Tibial nerve (tissue), 4 donors: Measurements from ENCODE around the gene CHN1. TPM values are rescaled to one million over a fixed set of nuclear protein-coding genes. Genes with fewer than 3 reads are reported as not detected.
A peak's percentile ranks its signal among the peaks of the same experiment; 100 is the strongest.

ENCODE experiments used
- DNase-seq, 2 donors: peaks; one replicate each; pipeline ENCODE4 v3.0.0-alpha.2; 2019; ENCODE audit warnings: low spot score in 2 of 2
- H3K27ac ChIP-seq, 4 donors: fragments of 200-600 bp; sonication (generic) in 3 of 4; one replicate each; pipeline ENCODE4 v1.5.1; 2017 to 2019; ENCODE audit warnings: mild to moderate bottlenecking in 1 of 4
- H3K27me3 ChIP-seq, 2 donors: fragments of 200-600 bp; sonication (generic) in 1 of 2; one replicate each; pipeline versions ENCODE4 v1.5.1 to v1.6.0; 2017 to 2019
- H3K36me3 ChIP-seq, 3 donors: fragments of 200-600 bp; sonication (generic); one replicate each; pipeline ENCODE4 v1.5.1; 2018 to 2019
- H3K4me1 ChIP-seq, 4 donors: fragments of 200-600 bp; sonication (generic) in 3 of 4; one replicate each; pipeline ENCODE4 v1.5.1; 2017 to 2019
- H3K4me3 ChIP-seq, 4 donors: fragments of 200-600 bp; sonication (generic) in 3 of 4; one replicate each; pipeline ENCODE4 v1.5.1; 2017 to 2019; ENCODE audit warnings: mild to moderate bottlenecking in 1 of 4, moderate library complexity in 1 of 4
- H3K9me3 ChIP-seq, 4 donors: fragments of 200-600 bp; sonication (generic) in 3 of 4; one replicate each; pipeline ENCODE4 v1.5.1; 2017 to 2019
- EP300 ChIP-seq, 2 donors: sonication (generic); formaldehyde crosslinking; IDR thresholded peaks; one replicate each; pipeline ENCODE4 v1.6.1; 2017; ENCODE audit warnings: antibody characterized with exemption in 2 of 2, mild to moderate bottlenecking in 1 of 2
- POLR2A ChIP-seq, 2 donors: fragments of 450-650 bp; IDR thresholded peaks; one replicate each; pipeline ENCODE4 v1.6.1; 2017; ENCODE audit warnings: antibody characterized with exemption in 2 of 2, mild to moderate bottlenecking in 2 of 2, moderate library complexity in 2 of 2
- WGBS, 2 donors: methylation state at CpG; one replicate each; pipeline ENCODE4 v1.1.5; 2018; 5-methylcytosine and 5-hydroxymethylcytosine counted together
- total RNA-seq, 4 donors: library from RNA; depleted of rRNA; stranded (reverse); fragments of >200 nt; gene quantifications; one replicate each; pipeline ENCODE4 v1.1.0, GENCODE V29; 2016
- TF ChIP-seq, protein P1 (sequence below), 5 experiments: fragments of 200-600 bp in 3 of 5; fragments of 450-650 bp in 2 of 5; sonication (generic) in 3 of 5; IDR thresholded peaks; one replicate each; pipeline ENCODE4 v1.5.1; 2016 to 2019; ENCODE audit warnings: antibody characterized with exemption in 5 of 5, mild to moderate bottlenecking in 3 of 5, moderate library complexity in 2 of 5

The CHN1 gene
- total RNA-seq, 4 donors from 2014 or later = 17.3 to 27.2 (median 23.8) TPM

DNA sequence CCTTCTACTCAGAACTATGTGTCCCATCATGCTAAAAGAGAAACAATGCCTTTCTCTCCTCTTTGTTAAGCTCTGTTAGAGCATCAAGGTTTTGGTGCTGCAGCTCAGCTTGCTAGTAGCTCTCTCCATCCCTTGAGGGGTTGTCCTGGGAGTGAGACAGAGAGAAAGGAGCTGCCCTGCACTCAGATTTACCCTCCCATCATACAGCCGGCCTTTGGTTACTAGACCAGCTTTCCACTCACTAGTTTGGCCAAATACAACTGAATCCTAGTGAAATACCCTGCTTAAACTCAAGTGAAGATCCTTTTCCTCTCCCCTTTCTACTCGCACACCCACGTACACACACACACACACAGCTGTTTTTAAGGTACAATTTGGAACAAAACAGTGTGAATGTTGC lies 2.3 kb upstream of the CHN1 start:
- TF ChIP-seq POLR2A (IDR thresholded peaks at IDR 0.05) = no peak
- TF ChIP-seq, protein P1, sequence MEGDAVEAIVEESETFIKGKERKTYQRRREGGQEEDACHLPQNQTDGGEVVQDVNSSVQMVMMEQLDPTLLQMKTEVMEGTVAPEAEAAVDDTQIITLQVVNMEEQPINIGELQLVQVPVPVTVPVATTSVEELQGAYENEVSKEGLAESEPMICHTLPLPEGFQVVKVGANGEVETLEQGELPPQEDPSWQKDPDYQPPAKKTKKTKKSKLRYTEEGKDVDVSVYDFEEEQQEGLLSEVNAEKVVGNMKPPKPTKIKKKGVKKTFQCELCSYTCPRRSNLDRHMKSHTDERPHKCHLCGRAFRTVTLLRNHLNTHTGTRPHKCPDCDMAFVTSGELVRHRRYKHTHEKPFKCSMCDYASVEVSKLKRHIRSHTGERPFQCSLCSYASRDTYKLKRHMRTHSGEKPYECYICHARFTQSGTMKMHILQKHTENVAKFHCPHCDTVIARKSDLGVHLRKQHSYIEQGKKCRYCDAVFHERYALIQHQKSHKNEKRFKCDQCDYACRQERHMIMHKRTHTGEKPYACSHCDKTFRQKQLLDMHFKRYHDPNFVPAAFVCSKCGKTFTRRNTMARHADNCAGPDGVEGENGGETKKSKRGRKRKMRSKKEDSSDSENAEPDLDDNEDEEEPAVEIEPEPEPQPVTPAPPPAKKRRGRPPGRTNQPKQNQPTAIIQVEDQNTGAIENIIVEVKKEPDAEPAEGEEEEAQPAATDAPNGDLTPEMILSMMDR (IDR thresholded peaks at IDR 0.05) = no peak
- TF ChIP-seq EP300 (IDR thresholded peaks at IDR 0.05) = no peak
- WGBS, 2 donors = 77 to 85% methylated on average over 3 of the region's 3 CpGs

DNA sequence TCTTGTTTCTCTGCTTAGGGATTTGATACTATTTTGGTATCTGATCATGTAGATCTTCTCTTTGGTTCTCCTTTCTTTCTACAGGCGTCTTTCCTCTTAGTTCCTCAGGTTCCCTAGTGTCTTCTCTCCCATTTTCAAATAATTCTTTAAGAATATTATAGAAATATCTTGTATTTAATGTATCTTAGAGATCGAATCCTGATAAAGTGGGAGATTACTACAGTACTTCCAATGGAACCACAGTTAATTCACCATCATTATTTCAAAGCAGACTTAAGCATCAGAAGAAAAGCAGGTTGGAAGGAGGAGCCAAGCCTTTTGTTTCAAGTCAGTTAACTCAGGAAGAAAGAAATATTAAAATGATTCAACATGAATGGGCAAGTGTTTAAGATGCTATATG lies 1.1 kb upstream of the CHN1 start:
- TF ChIP-seq EP300 (IDR thresholded peaks at IDR 0.05) (no peak), POLR2A (IDR thresholded peaks at IDR 0.05) (no peak)
- TF ChIP-seq, protein P1 (IDR thresholded peaks at IDR 0.05) = no peak
- no peaks in the 10 kb centered on the region for H3K27me3 ChIP-seq
- H3K4me3 ChIP-seq = no peak overlapping the region
- WGBS, 2 donors = 89 to 90% methylated on average over 2 of the region's 2 CpGs
- no peak overlapping the region for H3K27ac ChIP-seq
- H3K4me1 ChIP-seq = peaks cover 0 to 22% (median 5%) of the 10 kb centered on the region in 4 donors
- no peak for DNase-seq
- no peaks in the 10 kb centered on the region for H3K9me3 ChIP-seq
- H3K36me3 ChIP-seq = no peaks in the 10 kb centered on the region

More for the DNA sequence above, 2.3 kb upstream of the CHN1 start:
- no peak for DNase-seq
- Histone ChIP-seq H3K4me1 (peaks cover 0 to 22% (median 5%) of the 10 kb centered on the region in 4 donors), H3K27me3 (no peaks in the 10 kb centered on the region), H3K4me3 (no peak overlapping the region), H3K9me3 (no peaks in the 10 kb centered on the region), H3K27ac (peak overlapping the region in 1 of 4 donors; percentile 46), H3K36me3 (no peaks in the 10 kb centered on the region)

DNA sequence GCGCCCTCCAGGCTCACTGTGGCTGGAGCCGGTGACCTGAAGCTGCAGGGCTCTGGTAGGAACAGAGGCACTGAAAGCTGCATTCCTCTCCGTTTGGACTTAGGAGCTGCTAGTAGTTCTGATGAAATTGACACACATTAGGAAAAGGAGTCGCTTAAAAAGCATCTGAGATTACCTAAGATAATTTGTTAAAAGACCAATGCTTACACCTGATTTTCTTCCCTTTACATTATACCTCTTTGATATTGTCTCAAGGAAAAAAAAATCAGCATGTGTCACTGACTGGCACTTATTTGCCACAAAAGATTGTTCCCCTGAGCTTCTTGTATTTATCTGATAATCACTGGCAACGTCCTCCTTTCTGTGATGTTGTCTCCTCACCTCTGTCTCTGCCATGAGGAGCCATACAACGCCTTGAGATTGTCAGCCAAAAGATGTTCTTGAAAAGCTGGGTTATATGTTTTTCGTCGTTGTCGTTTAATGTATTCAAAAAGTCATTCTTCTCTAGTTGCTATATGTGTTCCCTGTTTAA lies 618 bp upstream of the CHN1 start:
- Histone ChIP-seq H3K9me3 (no peaks in the 10 kb centered on the region), H3K4me3 (peak overlapping the region; percentile 69 to 87 (median 76)), H3K27me3 (no peaks in the 10 kb centered on the region), H3K4me1 (peaks cover 0 to 22% (median 5%) of the 10 kb centered on the region in 4 donors), H3K36me3 (no peaks in the 10 kb centered on the region), H3K27ac (peak overlapping the region; percentile 66 to 90 (median 82))
- no peak for DNase-seq
- 37 to 38% methylated on average over 9 of the region's 9 CpGs for WGBS, 2 donors
- TF ChIP-seq POLR2A (IDR thresholded peaks at IDR 0.05) (no peak), EP300 (IDR thresholded peaks at IDR 0.05) (no peak)
- TF ChIP-seq, protein P1 (IDR thresholded peaks at IDR 0.05) = no peak

DNA sequence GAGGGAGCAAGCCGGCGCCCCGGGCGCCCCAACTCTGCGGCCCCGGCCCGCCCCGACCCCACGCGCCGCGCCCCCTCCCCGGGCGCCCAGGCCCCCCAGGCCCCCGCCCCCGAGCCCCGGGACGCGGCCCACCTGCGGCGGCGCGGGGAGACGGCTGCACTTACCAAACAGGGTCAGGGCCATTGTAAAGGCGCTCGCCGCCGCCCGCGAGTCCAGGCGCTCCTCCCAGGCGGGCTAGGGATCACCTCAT lies 526 bp downstream of the CHN1 start:
- WGBS, 2 donors = 2% methylated on average over 23 of the region's 32 CpGs; no CpG with 5 or more reads in 1 of the 2 donors
- H3K9me3 ChIP-seq = no peaks in the 10 kb centered on the region
- no peaks in the 10 kb centered on the region for H3K27me3 ChIP-seq
- H3K4me3 ChIP-seq = peak overlapping the region; percentile 69 to 87 (median 76)
- H3K36me3 ChIP-seq = no peaks in the 10 kb centered on the region
- no peak for TF ChIP-seq POLR2A (IDR thresholded peaks at IDR 0.05)
- TF ChIP-seq EP300 (IDR thresholded peaks at IDR 0.05) = no peak
- TF ChIP-seq, protein P1 (IDR thresholded peaks at IDR 0.05) = no peak
- peaks cover 0 to 16% (median 1%) of the 10 kb centered on the region in 4 donors for H3K4me1 ChIP-seq
- H3K27ac ChIP-seq = peak overlapping the region; percentile 66 to 90 (median 82)
- DNase-seq = no peak

DNA sequence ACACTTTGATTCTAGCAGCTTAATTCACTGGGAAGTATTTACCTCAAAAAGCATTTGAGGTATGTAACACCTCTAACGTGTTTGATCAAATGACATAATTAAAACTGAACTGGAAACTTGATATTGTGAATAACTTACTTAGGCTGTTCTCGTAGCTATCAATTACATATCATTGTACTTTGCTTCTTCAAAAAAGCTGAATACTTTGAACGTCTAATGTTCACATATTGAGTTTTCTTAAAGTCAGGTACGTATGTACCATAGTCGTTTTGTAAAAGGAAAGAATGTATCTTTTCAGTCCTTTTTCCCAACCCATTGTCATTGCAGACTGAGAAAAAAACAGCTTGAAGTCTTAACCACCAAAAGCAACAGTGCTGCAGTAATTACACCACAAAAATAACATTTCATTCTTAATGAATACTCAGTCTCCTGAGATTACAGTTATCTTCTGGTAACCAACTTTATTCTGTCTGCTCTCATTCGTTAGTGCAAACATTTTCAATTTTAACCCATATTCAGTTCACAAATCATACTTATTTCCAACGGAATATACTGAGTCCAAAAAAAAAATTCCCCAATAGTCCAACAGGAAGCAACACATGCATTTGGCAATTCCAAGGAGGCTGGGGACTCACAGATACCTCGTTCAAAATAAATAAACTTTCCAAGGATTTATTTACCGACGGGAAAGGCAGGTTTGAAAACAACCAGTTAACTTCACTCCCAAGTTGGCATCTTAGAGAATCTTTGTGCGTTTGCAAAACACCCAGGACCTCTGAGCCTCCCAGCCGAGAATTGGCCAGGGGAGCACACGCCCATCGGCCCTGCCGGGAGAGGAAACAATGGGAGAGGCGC lies 1.1 kb downstream of the CHN1 start:
- H3K27me3 ChIP-seq = no peaks in the 10 kb centered on the region
- TF ChIP-seq EP300 (IDR thresholded peaks at IDR 0.05) (no peak), POLR2A (IDR thresholded peaks at IDR 0.05) (no peak)
- TF ChIP-seq, protein P1 (IDR thresholded peaks at IDR 0.05) = no peak
- DNase-seq = no peak
- no peaks in the 10 kb centered on the region for H3K9me3 ChIP-seq
- no peaks in the 10 kb centered on the region for H3K36me3 ChIP-seq
- 20 to 22% methylated on average over 15 to 16 of the region's 16 CpGs for WGBS, 2 donors
- peak overlapping the region in 3 of 4 donors; percentile 53 to 86 (median 79) for H3K27ac ChIP-seq
- peak overlapping the region; percentile 34 to 87 (median 71) for H3K4me3 ChIP-seq
- H3K4me1 ChIP-seq = peaks cover 0 to 16% (median 1%) of the 10 kb centered on the region in 4 donors
